ENCODE results near the gene F12. TPM values are rescaled to one million over a fixed set of nuclear protein-coding genes. Genes with fewer than 3 reads are reported as not detected.

F12 gene
- total RNA-seq, 1 donor from 2014 or later: 4.7 TPM

DNA sequence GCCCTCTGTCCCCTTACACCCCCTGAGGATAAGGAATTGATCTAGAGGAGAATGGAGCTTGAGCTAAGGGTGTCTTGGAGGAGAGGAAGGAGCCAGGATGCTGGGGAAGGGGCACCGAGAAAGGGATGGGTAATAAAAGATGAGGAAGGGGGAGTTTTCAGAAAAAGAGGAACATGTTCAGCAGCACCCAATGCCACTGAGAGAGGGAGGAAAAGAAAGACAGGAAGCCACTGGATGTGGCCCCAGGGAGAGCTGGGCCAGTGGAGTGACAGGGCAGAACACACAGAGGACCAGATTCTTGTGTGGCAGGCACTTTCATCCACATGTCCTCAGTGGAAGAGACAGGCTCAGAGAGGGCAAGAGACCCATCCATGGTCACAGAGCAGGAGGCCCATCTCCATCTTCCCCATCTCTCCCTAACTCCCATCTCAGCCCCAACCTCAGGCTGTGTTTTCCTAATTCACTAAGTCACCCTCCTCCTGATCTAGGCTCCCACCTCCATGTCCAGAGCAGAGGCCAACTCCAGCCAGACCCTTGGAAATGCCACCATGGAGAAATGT, 16.1 kb downstream of the F12 start:
- Mint-ChIP-seq H3K4me3 (ENCODE audit: low read depth) (no peak overlapping the region), H3K9me3 (ENCODE audit: low read depth) (no peaks in the 10 kb centered on the region), H3K36me3 (ENCODE audit: insufficient read depth) (no peaks in the 10 kb centered on the region), H3K4me1 (ENCODE audit: low read depth) (peaks cover 1% of the 10 kb centered on the region), H3K27me3 (peaks cover 40% of the 10 kb centered on the region), H3K27ac (no peak overlapping the region)
- TF ChIP-seq CTCF (IDR thresholded peaks at IDR 0.05; ENCODE audit: unreplicated experiment): no peak
- no peak for DNase-seq (ENCODE audit: low spot score, unreplicated experiment)

GRCh38 chr5:177392765-177393164, 16.6 kb downstream of the F12 start:
- no peak for TF ChIP-seq CTCF (IDR thresholded peaks at IDR 0.05; ENCODE audit: unreplicated experiment)
- no peak overlapping the region for H3K27ac Mint-ChIP-seq
- no peaks in the 10 kb centered on the region for H3K36me3 Mint-ChIP-seq (ENCODE audit: insufficient read depth)
- no peak overlapping the region for H3K4me3 Mint-ChIP-seq (ENCODE audit: low read depth)
- no peak for DNase-seq (ENCODE audit: low spot score, unreplicated experiment)
- peaks cover 1% of the 10 kb centered on the region for H3K4me1 Mint-ChIP-seq (ENCODE audit: low read depth)
- peaks cover 42% of the 10 kb centered on the region for H3K27me3 Mint-ChIP-seq
- H3K9me3 Mint-ChIP-seq (ENCODE audit: low read depth): no peaks in the 10 kb centered on the region

DNA sequence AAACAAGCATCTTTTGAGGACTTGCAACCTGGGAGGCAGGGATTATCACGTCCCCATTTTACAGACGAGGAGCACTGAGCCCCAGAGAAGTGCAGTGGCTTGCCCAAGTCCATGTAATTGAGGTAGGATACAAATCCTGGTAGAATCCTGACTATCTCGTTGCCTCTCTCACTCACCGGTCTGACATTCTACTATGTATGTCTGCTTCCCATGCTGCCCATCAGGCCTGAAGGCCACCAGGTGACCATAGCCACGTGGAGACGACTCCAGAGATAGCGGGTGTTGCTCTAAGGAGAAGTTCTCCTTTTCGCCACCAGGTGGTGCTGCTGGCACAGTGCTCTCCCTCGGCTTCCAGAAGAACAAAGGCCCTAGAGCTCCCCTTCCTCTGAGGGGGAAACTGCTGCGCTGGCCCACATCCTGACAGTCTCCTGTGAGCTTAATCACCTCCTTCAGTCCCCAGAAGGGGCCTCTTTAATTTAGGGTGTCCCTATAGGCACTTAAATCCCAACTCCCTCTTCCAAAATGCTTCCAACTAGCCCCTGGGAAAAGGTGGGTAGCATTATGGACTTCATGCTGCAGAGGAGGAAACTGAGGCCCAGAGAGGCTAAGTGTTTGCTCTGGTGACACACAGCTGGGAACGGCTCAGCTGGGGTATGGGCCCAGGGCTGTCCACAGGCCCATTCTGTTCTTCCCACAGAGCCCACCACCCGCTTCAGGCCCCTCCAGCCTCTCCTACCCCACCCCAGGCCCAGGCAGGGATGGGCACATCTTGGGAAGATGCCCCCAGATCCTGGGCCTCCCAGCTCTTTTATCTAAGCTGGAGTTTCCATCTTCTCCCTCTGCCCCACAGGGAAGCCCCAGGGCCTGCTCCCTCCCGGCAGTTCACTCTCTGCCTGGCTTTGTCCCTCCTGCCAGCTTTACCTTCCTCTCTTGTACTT, 18.7 kb downstream of the F12 start:
- H3K27ac Mint-ChIP-seq: peak overlapping the region; percentile 83
- H3K4me3 Mint-ChIP-seq (ENCODE audit: low read depth): no peak overlapping the region
- H3K9me3 Mint-ChIP-seq (ENCODE audit: low read depth): no peaks in the 10 kb centered on the region
- DNase-seq (ENCODE audit: low spot score, unreplicated experiment): peak; percentile 85
- no peaks in the 10 kb centered on the region for H3K36me3 Mint-ChIP-seq (ENCODE audit: insufficient read depth)
- peaks cover 1% of the 10 kb centered on the region for H3K4me1 Mint-ChIP-seq (ENCODE audit: low read depth)
- H3K27me3 Mint-ChIP-seq: peaks cover 32% of the 10 kb centered on the region
- peak; percentile 90 for TF ChIP-seq CTCF (IDR thresholded peaks at IDR 0.05; ENCODE audit: unreplicated experiment)

DNA sequence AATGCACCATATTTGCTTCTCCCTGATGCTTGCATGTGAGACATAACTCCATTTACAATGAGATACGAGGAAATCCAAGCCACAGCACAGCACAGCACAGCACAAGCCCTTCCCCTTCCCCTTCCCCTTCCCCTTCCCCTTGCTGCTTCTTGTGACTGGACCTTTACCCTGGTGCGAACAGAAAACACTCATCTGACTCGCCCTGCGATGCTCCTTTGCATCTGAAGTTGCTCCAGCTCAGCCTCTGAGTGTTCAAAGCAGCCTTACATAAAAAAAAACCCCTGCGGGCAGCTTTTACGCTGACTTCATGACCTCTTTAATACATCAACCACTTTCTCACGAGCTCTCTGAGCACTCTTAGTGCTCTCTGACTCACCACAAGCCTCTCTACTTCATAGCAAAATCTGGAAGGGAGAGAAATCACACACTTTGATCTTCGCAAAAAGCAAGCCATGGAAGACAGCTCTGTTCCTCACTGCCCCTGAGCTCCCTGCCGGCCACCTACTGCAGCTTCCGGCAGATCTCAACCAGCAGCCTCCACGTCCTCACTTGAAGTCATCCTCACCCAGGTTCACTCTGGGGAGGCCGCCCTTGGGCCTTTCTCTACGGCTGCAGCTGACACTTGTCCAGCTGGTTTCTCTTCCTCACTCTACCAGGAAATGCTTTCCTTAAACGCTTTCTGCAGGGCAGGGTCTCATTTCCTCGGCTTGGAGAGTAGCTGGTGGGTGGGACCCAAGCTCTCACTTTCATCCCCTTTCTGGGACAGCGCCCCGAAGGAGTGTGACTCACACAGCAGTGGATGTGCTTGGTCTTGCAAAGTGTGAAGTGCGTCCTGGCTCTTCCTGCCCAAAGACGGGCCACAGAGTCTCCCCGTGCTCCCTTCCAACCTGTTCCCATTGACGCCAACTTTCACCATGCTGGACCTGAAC, 19.9 kb downstream of the F12 start:
- Mint-ChIP-seq H3K36me3 (ENCODE audit: insufficient read depth) (no peaks in the 10 kb centered on the region), H3K4me3 (ENCODE audit: low read depth) (no peak overlapping the region), H3K27ac (no peak overlapping the region), H3K4me1 (ENCODE audit: low read depth) (peaks cover 1% of the 10 kb centered on the region), H3K27me3 (peaks cover 33% of the 10 kb centered on the region), H3K9me3 (ENCODE audit: low read depth) (no peaks in the 10 kb centered on the region)
- TF ChIP-seq CTCF (IDR thresholded peaks at IDR 0.05; ENCODE audit: unreplicated experiment): no peak
- no peak for DNase-seq (ENCODE audit: low spot score, unreplicated experiment)

DNA sequence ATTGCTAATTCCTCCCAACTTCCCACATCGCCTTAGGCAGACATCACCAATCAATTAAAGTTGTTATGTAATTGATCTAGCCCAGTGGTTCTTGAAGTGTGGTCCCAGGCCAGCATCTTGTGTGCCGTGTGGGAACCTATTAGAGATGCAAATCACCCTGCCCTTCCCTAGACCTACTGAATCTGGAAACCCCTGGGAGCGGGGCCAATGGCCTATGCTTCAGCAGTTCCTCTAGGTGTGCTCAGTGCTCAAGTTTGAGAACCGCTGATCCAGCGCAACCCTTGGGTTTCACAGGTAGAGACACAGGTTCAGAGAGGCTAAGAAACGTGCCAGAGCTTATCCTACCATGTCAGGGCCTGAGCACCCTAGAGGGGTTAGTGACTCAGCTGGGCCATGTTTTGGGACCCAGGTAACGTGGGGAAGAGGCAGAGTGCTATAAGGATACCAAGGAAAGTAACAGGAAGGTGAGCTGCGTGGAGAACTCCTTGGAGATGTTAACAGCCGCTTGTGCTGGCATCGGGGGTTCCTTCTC, 20.8 kb downstream of the F12 start:
- no peaks in the 10 kb centered on the region for H3K9me3 Mint-ChIP-seq (ENCODE audit: low read depth)
- H3K4me3 Mint-ChIP-seq (ENCODE audit: low read depth): no peak overlapping the region
- TF ChIP-seq CTCF (IDR thresholded peaks at IDR 0.05; ENCODE audit: unreplicated experiment): no peak
- no peak overlapping the region for H3K27ac Mint-ChIP-seq
- peaks cover 38% of the 10 kb centered on the region for H3K27me3 Mint-ChIP-seq
- H3K36me3 Mint-ChIP-seq (ENCODE audit: insufficient read depth): no peaks in the 10 kb centered on the region
- peaks cover 1% of the 10 kb centered on the region for H3K4me1 Mint-ChIP-seq (ENCODE audit: low read depth)
- no peak for DNase-seq (ENCODE audit: low spot score, unreplicated experiment)
